H1 (cell line): ENCODE results near the gene S100A16. TPM values are rescaled to one million over a fixed set of nuclear protein-coding genes. Genes with fewer than 3 reads are reported as not detected.
A peak's percentile ranks its signal among the peaks of the same experiment; 100 is the strongest.

Experiments
- CHD7 ChIP-seq: fragments of 300-600 bp; sonication (generic); IDR thresholded peaks from 2 replicates; pipeline ENCODE4 v1.7.1; 2012; ENCODE audit warnings: low read length, moderate library complexity, mild to moderate bottlenecking, inconsistent platforms; ENCODE audit not compliant: insufficient replicate concordance
- EZH2 ChIP-seq: fragments of 200-600 bp; sonication (generic); IDR thresholded peaks from 2 replicates; pipeline ENCODE4 v1.7.1; 2012; ENCODE audit warnings: low read depth, mild to moderate bottlenecking, moderate library complexity, low read length, inconsistent platforms; ENCODE audit not compliant: severe bottlenecking
- FOSL1 ChIP-seq: IDR thresholded peaks from 2 replicates; pipeline ENCODE4 v1.6.1; 2011; ENCODE audit warnings: mild to moderate bottlenecking, low read depth, low read length, moderate library complexity; ENCODE audit not compliant: insufficient read depth
- NRF1 ChIP-seq: IDR thresholded peaks from 2 replicates; pipeline ENCODE4 v1.6.1; 2011; ENCODE audit warnings: mild to moderate bottlenecking, low read depth, low read length, improper control_type of control experiment
- POU5F1 ChIP-seq: IDR thresholded peaks from 2 replicates; pipeline ENCODE4 v1.6.1; 2011; ENCODE audit warnings: low read depth, mild to moderate bottlenecking, low read length, moderate library complexity
- RBBP5 ChIP-seq: IDR thresholded peaks from 2 replicates; pipeline ENCODE4 v1.7.1; 2012; ENCODE audit warnings: low read depth, mild to moderate bottlenecking, inconsistent platforms, low read length, moderate library complexity, borderline replicate concordance
- SIN3A ChIP-seq, 2 experiments: IDR thresholded peaks in 1 of 2; conservative IDR thresholded peaks in 1 of 2; 2 replicates each; pipeline ENCODE4 v1.6.1; 2011 to 2012; ENCODE audit warnings: low read length in 2 of 2, improper control_type of control experiment in 1 of 2, low read depth in 1 of 2, mild to moderate bottlenecking in 1 of 2
- TCF12 ChIP-seq: IDR thresholded peaks from 2 replicates; pipeline ENCODE4 v1.6.1; 2011; ENCODE audit warnings: low read depth, mild to moderate bottlenecking, low read length
- YY1 ChIP-seq: IDR thresholded peaks from 2 replicates; pipeline ENCODE4 v1.6.1; 2011; ENCODE audit warnings: low read depth, mild to moderate bottlenecking, low read length
- ZNF274 ChIP-seq: IDR thresholded peaks from 2 replicates; pipeline ENCODE4 v1.7.0; 2012; ENCODE audit warnings: low read length, borderline replicate concordance; ENCODE audit errors: extremely low read depth
- polyA plus RNA-seq, 7 experiments: library from polyadenylated mRNA; depleted of rRNA in 3 of 7; stranded (reverse) in 5 of 7; unstranded in 2 of 7; fragments of >200 nt in 5 of 7; fragments of 200-250 nt in 2 of 7; gene quantifications; 1 replicate in 5 of 7; 2 replicates in 1 of 7; 4 replicates in 1 of 7; pipeline versions ENCODE4 v1.2.1 to v1.2.3, GENCODE V29; 2011 to 2013; ENCODE audit warnings: missing spikeins in 2 of 7, mixed read lengths in 2 of 7
- total RNA-seq: library from RNA; stranded (reverse); fragmentation: NEBNext Ultra II Directional; extraction: Animal tissue kit (Norgen Biotek cat#: 25700); gene quantifications from 2 replicates; pipeline ENCODE4 v1.2.1, GENCODE V29; 2021

S100A16 gene
- total and polyA plus RNA-seq, 2 of the 8 experiments (the other 6 are each of a cell fraction or from before 2014, with no cell fraction given): 14.9 to 61.4 TPM

DNA sequence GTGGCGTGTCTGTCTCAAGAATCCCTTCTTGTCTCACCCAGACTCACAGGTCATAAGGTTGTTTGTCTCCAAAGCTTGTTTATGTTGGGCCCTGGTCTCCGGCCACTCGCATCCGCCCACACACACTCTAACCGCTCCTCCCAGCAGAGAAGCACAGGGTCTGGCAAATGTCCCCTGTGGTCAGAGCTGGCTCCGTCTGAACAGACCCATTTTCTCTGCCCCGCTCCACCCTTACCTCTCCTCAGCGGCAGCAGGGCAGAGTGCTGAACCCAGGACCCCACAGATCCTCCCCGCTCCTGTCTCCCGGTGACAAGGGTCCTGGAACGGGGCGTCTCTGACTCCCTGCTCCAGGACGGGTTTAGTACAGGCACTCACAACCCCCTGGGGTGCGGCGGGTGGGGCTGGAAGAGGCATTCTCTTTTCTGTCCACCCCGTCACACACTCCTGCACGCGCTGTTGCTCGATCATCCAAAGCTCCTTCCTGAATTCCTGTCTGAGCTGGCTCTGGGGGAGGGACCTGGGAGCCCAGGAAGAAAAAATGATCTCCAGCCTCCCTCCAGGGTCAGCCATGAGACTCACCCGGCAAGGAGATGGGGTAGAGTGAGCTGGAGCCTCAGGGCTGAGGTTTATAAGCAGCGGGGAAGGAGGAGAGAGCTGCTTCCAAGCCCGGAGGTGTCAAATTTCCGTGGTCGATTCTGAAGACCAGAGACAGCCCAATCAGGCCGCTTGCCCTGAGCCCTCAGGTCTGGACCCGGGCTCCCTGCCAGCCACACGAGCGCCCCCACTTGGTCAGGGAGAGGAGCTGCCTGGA, 14.2 kb upstream of the S100A16 start, which contains the start of gene S100A13 (continued):
- TF ChIP-seq EZH2 (no peak), CHD7 (no peak), POU5F1 (no peak), YY1 (peak; percentile 63; the same call in 1 of the 2 replicates), ZNF274 (no peak), NRF1 (no peak), TCF12 (no peak), SIN3A (conservative IDR thresholded peaks at IDR 0.05 in 1 of 2, IDR thresholded peaks at IDR 0.05 in 1 of 2; ENCODE audit: low read depth in 1 of 2, low read length in 2 of 2) (peak in 1 of 2 experiments; percentile 59; a peak in 1 of 4 replicates), RBBP5 (peak; percentile 71), FOSL1 (no peak)
